ENCODE results near the gene C2orf42. TPM values are rescaled to one million over a fixed set of nuclear protein-coding genes. Genes with fewer than 3 reads are reported as not detected.
A peak's percentile ranks its signal among the peaks of the same experiment; 100 is the strongest.

Gene C2orf42
- total RNA-seq (16.3 and 22.0 TPM in 2 replicates), polyA plus RNA-seq (10.1 and 14.3 TPM in 2 replicates)

DNA sequence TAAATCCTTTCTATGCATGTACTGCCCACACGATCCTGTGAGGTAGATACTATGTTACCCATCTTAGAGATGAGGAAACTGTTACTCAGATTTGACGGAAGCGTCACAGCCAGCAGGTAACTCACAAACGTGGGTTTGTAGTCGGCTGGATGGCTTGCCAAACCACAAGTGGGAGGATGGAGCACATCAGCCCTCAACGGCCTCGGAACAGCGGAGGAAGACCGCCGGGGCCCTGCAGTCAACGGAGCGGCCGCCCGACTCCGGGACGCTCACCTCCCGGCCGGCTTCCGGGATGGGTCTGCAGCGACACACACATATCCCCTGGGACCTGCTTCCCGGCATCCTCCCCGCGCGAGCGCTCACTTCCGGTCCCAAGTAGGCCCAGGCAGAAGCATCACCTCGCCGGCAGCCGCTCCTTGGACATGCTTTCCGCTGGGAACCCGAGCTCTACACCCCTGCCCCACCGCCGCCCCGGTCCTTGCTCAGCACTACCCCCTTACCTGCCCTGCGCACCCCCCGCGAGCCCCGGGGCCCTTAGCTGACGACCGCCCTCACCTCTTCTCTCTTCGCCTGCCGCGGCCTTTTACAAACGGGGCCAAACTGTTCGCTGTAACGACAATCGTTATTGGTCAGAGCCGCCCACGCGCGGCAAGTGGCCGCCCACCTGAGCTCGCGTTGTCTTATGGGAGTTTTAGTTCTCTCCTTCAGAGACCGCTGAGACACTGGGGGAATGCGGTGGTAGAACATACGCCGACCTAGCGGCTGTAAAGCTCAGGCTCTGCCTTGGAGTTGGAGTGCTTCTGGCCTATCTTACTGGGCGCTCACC, at the start of gene C2orf42:
Gene C2orf42 (minus strand): TSS at position 602 of the 826 bp plus-strand sequence. CDS start 9,034 bp downstream, outside the sequence.
- H3K4me3 ChIP-seq, result peak within 1 kb of the TSS; percentile 68
- peak; percentile 98 for DNase-seq (ENCODE audit: low spot score)
- H4K20me1 ChIP-seq (ENCODE audit: insufficient read depth, poor library complexity, severe bottlenecking), result no peaks in the 10 kb centered on the region
- under 1% methylated on average over 45 of the region's 60 CpGs for WGBS (ENCODE audit: low lambda C conversion rate, missing lambda C conversion rate)
- peak within 1 kb of the TSS; percentile 74 for H3K4me2 ChIP-seq
- H3K27ac ChIP-seq, result peak within 1 kb of the TSS; percentile 97
- H3K36me3 ChIP-seq (replicated peaks; ENCODE audit: insufficient read depth, low read depth), result no peaks in the 10 kb centered on the region
- H3K4me1 ChIP-seq (ENCODE audit: insufficient read depth), result no peaks in the 10 kb centered on the region
- H3K9me2 ChIP-seq (replicated peaks; ENCODE audit: insufficient read depth), result no peaks in the 10 kb centered on the region
- peak within 1 kb of the TSS; percentile 87 for H2AFZ ChIP-seq
- H3K9me3 ChIP-seq (ENCODE audit: low read depth), result no peaks in the 10 kb centered on the region
- no peaks in the 10 kb centered on the region for H3K27me3 ChIP-seq
- H3K79me2 ChIP-seq, result peaks cover 14% of the 10 kb centered on the region
- TF ChIP-seq EZH2 (IDR thresholded peaks at IDR 0.05; ENCODE audit: borderline replicate concordance), result no peak
- no peak for TF ChIP-seq EZH2phosphoT487 (IDR thresholded peaks at IDR 0.05; ENCODE audit: low read depth, severe bottlenecking, unreplicated experiment)
- TF ChIP-seq, protein P1, sequence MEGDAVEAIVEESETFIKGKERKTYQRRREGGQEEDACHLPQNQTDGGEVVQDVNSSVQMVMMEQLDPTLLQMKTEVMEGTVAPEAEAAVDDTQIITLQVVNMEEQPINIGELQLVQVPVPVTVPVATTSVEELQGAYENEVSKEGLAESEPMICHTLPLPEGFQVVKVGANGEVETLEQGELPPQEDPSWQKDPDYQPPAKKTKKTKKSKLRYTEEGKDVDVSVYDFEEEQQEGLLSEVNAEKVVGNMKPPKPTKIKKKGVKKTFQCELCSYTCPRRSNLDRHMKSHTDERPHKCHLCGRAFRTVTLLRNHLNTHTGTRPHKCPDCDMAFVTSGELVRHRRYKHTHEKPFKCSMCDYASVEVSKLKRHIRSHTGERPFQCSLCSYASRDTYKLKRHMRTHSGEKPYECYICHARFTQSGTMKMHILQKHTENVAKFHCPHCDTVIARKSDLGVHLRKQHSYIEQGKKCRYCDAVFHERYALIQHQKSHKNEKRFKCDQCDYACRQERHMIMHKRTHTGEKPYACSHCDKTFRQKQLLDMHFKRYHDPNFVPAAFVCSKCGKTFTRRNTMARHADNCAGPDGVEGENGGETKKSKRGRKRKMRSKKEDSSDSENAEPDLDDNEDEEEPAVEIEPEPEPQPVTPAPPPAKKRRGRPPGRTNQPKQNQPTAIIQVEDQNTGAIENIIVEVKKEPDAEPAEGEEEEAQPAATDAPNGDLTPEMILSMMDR (IDR thresholded peaks at IDR 0.05; ENCODE audit: poor library complexity), result peak; percentile 13

DNA sequence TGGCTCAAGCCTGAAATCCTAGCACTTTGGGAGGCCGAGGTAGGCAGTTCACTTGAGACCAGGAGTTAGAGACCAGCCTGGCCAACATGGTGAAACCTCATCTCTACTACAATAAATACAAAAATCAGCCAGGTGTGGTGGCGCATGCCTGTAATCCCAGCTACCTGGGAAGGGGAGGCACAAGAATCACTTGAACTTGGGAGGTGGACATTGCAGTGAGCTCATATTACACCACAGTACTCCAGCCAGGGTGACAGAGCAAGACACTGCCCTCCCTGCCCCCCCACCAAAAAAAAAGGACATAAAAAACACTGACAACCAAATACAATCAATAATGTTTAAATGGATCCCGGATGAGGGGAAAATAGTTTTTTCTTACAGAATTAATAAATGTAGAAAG, 49.8 kb upstream of the C2orf42 start:
- TF ChIP-seq EZH2 (IDR thresholded peaks at IDR 0.05; ENCODE audit: borderline replicate concordance), result no peak
- TF ChIP-seq, protein P1 (IDR thresholded peaks at IDR 0.05; ENCODE audit: poor library complexity), result no peak
- TF ChIP-seq EZH2phosphoT487 (IDR thresholded peaks at IDR 0.05; ENCODE audit: low read depth, severe bottlenecking, unreplicated experiment), result no peak
- no peak for DNase-seq (ENCODE audit: low spot score)
- Histone ChIP-seq H3K4me1 (ENCODE audit: insufficient read depth) (no peaks in the 10 kb centered on the region), H3K9me2 (replicated peaks; ENCODE audit: insufficient read depth) (no peaks in the 10 kb centered on the region), H2AFZ (no peak overlapping the region), H3K4me3 (no peak overlapping the region), H3K27me3 (no peaks in the 10 kb centered on the region), H3K4me2 (no peak overlapping the region), H3K27ac (no peak overlapping the region), H3K9me3 (ENCODE audit: low read depth) (no peaks in the 10 kb centered on the region), H4K20me1 (ENCODE audit: insufficient read depth, poor library complexity, severe bottlenecking) (peaks cover 96% of the 10 kb centered on the region), H3K36me3 (replicated peaks; ENCODE audit: insufficient read depth, low read depth) (no peaks in the 10 kb centered on the region), H3K79me2 (peaks cover 100% of the 10 kb centered on the region)
- WGBS (ENCODE audit: low lambda C conversion rate, missing lambda C conversion rate), result 98% methylated on average over 3 of the region's 3 CpGs

DNA sequence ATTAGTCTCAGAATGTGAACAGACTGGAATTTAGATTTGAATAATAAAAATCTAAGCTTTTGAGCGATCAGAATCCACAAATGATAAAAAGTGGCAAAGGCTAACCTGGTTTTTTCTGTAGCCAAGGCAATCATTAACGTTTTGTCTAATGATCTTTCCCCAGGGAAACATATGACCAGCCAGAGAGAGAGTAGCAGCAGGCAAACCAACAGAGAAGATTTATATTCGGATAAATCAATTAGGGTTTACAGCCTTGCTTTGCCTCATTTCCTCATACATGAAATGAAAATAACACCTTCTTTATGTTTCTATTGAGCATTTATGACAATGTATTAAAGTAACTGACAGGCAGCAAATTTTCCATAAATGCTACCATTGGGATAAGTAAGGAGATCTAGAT, 43.1 kb upstream of the C2orf42 start:
- H3K9me2 ChIP-seq (replicated peaks; ENCODE audit: insufficient read depth), result no peaks in the 10 kb centered on the region
- TF ChIP-seq EZH2 (IDR thresholded peaks at IDR 0.05; ENCODE audit: borderline replicate concordance) (no peak), EZH2phosphoT487 (IDR thresholded peaks at IDR 0.05; ENCODE audit: low read depth, severe bottlenecking, unreplicated experiment) (no peak)
- TF ChIP-seq, protein P1 (IDR thresholded peaks at IDR 0.05; ENCODE audit: poor library complexity), result no peak
- H3K4me3 ChIP-seq, result no peak overlapping the region
- no peaks in the 10 kb centered on the region for H3K36me3 ChIP-seq (replicated peaks; ENCODE audit: insufficient read depth, low read depth)
- H3K79me2 ChIP-seq, result peaks cover 91% of the 10 kb centered on the region
- H2AFZ ChIP-seq, result no peak overlapping the region
- H3K27ac ChIP-seq, result no peak overlapping the region
- H3K4me1 ChIP-seq (ENCODE audit: insufficient read depth), result no peaks in the 10 kb centered on the region
- H3K4me2 ChIP-seq, result no peak overlapping the region
- DNase-seq (ENCODE audit: low spot score), result peak; percentile 7
- WGBS (ENCODE audit: low lambda C conversion rate, missing lambda C conversion rate), result 67% methylated on average over 3 of the region's 3 CpGs
- no peaks in the 10 kb centered on the region for H3K27me3 ChIP-seq
- no peaks in the 10 kb centered on the region for H3K9me3 ChIP-seq (ENCODE audit: low read depth)
- H4K20me1 ChIP-seq (ENCODE audit: insufficient read depth, poor library complexity, severe bottlenecking), result peaks cover 65% of the 10 kb centered on the region

Data from hepatocyte (in vitro differentiated cells).